Karpas-422 (cell line): ENCODE results near the gene ETV3. TPM values are rescaled to one million over a fixed set of nuclear protein-coding genes. Genes with fewer than 3 reads are reported as not detected.

ENCODE experiments used
- DNase-seq: peaks from one replicate; pipeline ENCODE4 v3.0.0-alpha.2; 2015
- H2AFZ ChIP-seq: fragments of 200-600 bp; sonication (generic); 2 replicates; pipeline ENCODE4 v1.6.1; 2014; ENCODE audit warnings: antibody characterized with exemption, low read length, mixed read lengths
- H3K27ac ChIP-seq: fragments of 200-600 bp; sonication (generic); 2 replicates; pipeline ENCODE4 v1.5.1; 2014; ENCODE audit warnings: mild to moderate bottlenecking, low read length, moderate library complexity
- H3K27me3 ChIP-seq: fragments of 200-600 bp; sonication (generic); 2 replicates; pipeline ENCODE4 v1.6.1; 2014; ENCODE audit warnings: low read length, mixed read lengths
- H3K36me3 ChIP-seq: fragments of 200-600 bp; sonication (generic); 2 replicates; pipeline ENCODE4 v1.6.1; 2014; ENCODE audit warnings: low read length, mixed read lengths; ENCODE audit not compliant: insufficient read depth
- H3K4me1 ChIP-seq: fragments of 200-600 bp; sonication (generic); 2 replicates; pipeline ENCODE4 v1.6.1; 2014; ENCODE audit warnings: mild to moderate bottlenecking, low read length, mixed read lengths
- H3K4me2 ChIP-seq: fragments of 200-600 bp; sonication (generic); 2 replicates; pipeline ENCODE4 v1.6.1; 2014; ENCODE audit warnings: low read length, low read depth, mild to moderate bottlenecking; ENCODE audit not compliant: poor library complexity, severe bottlenecking
- H3K4me3 ChIP-seq: fragments of 200-600 bp; sonication (generic); 2 replicates; pipeline ENCODE4 v1.5.1; 2014; ENCODE audit warnings: mild to moderate bottlenecking, antibody characterized with exemption, low read length, mixed read lengths
- H3K79me2 ChIP-seq: fragments of 200-600 bp; sonication (generic); 2 replicates; pipeline ENCODE4 v1.6.1; 2014; ENCODE audit warnings: mild to moderate bottlenecking, low read length, mixed read lengths
- H3K9ac ChIP-seq: fragments of 200-600 bp; sonication (generic); 2 replicates; pipeline ENCODE4 v1.6.0; 2014; ENCODE audit warnings: low read length
- H3K9me2 ChIP-seq: fragments of 200-600 bp; sonication (generic), shearing (Covaris generic); replicated peaks from 2 replicates; pipeline ENCODE4 v1.6.0; 2014; ENCODE audit warnings: mild to moderate bottlenecking, low read length, moderate library complexity; ENCODE audit not compliant: insufficient read depth
- H3K9me3 ChIP-seq: fragments of 300-700, 200-600 bp; sonication (generic); 2 replicates; pipeline ENCODE4 v1.6.1; 2014; ENCODE audit warnings: low read length, mixed read lengths
- H4K20me1 ChIP-seq: fragments of 200-600 bp; sonication (generic); 2 replicates; pipeline ENCODE4 v1.6.1; 2014; ENCODE audit warnings: mild to moderate bottlenecking, antibody characterized with exemption, low read length, low read depth; ENCODE audit not compliant: insufficient read depth
- total RNA-seq: library from RNA; depleted of rRNA; stranded (reverse); fragments of >200 nt; shearing (Covaris generic); gene quantifications from 2 replicates; pipeline ENCODE4 v1.2.3, GENCODE V29; 2014; ENCODE audit warnings: low replicate concordance

Gene ETV3
- total RNA-seq, 1 experiment from 2014 or later, result 12.3 TPM

DNA sequence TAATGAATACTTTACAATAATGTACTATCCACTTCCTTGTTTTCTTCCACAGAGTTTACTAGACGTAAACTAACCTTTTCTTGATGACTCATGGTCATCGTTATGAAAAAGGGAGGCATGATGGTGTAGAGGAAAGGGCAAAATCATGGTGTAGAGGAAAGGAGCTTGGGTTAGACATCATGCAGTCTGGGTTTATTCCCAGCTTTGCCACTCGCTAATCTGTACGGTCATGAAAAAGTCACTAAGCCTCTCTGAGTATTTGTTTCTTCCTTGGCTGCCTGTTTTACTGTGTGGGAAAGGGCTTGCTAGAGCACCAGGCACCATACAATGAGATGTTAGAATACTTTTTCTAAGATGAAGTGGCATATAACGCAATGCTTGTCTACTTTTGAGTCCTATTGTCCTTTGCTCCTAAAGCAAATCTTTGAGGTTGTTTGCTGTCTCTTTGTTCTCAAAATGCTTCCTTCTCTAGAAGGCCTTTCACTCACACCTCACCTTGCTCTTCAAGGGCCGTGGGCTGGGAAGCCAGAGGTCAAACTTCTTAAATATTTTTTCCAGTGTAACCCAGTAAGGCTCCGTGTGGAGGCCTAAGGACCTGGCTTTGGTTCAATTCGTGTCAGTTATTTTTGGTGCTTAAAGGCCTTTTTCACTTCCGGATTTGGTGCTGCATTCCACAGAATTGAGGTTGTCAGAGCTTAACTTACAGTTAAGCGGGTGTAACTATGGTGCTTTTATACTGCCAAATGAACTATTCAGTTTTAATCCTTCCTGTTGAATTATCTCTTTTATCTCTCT lies 9.9 kb upstream of the ETV3 start:
- Histone ChIP-seq H2AFZ (peak overlapping the region; percentile 92), H3K4me3 (no peak overlapping the region), H3K27ac (no peak overlapping the region), H3K4me1 (peaks cover 7% of the 10 kb centered on the region), H3K9me3 (no peaks in the 10 kb centered on the region), H3K36me3 (no peaks in the 10 kb centered on the region), H3K79me2 (no peaks in the 10 kb centered on the region), H3K4me2 (no peak overlapping the region), H4K20me1 (no peaks in the 10 kb centered on the region), H3K9ac (no peak overlapping the region), H3K9me2 (no peaks in the 10 kb centered on the region), H3K27me3 (no peaks in the 10 kb centered on the region)
- no peak for DNase-seq

DNA sequence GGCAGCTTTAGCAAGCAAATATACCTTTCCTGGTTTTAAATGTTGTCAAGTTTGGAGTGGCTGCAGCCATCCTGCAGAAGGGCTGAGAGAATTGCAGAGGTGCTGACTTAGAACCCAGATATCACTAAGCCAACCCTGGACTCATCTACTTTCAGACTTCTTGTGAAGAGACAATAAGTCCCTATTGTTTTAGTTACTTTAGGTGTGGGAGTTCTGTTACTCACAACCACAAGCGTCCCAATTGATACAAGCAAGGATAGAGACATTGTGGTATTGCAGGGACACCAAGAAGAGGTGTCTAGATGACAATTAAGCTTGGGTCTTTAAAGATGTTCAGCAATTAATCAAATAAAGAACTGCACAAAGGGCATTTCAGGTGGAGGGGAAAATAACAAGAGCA lies 8.8 kb upstream of the ETV3 start:
- Histone ChIP-seq H3K9me3 (no peaks in the 10 kb centered on the region), H3K79me2 (no peaks in the 10 kb centered on the region), H3K9ac (no peak overlapping the region), H3K4me1 (peaks cover 7% of the 10 kb centered on the region), H3K9me2 (no peaks in the 10 kb centered on the region), H2AFZ (no peak overlapping the region), H4K20me1 (no peaks in the 10 kb centered on the region), H3K4me2 (no peak overlapping the region), H3K36me3 (no peaks in the 10 kb centered on the region), H3K27me3 (no peaks in the 10 kb centered on the region), H3K27ac (no peak overlapping the region), H3K4me3 (no peak overlapping the region)
- DNase-seq, result no peak

- Histone ChIP-seq H2AFZ (no peak overlapping the region), H3K79me2 (no peaks in the 10 kb centered on the region), H3K4me2 (no peak overlapping the region), H3K27ac (no peak overlapping the region), H4K20me1 (no peaks in the 10 kb centered on the region), H3K4me1 (peaks cover 7% of the 10 kb centered on the region), H3K4me3 (no peak overlapping the region), H3K9ac (no peak overlapping the region), H3K9me2 (no peaks in the 10 kb centered on the region), H3K36me3 (no peaks in the 10 kb centered on the region), H3K9me3 (no peaks in the 10 kb centered on the region), H3K27me3 (no peaks in the 10 kb centered on the region)
- DNase-seq, result no peak
These were observed 8.0 kb upstream of the ETV3 start for GRCh38 chr1:157146244-157146643.

DNA sequence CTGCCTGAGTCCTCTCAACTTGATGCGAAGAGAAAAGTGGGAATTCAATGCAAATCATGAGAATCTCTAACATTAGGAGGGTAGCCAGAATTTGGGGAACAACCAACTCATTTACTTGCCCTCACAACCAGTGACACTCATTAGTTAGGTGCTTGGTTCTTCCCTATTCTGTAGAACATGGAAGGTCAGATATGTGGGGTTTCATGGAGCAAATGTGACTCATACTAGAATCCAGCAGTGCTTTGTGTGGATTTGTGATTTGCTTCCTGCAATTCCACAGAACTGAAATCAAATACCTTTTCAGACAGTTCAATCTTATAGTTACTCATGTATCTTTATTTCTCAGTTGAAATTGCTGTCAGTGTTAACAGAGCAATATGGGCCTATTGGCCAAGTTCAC lies 6.9 kb upstream of the ETV3 start:
- H3K9me2 ChIP-seq, result no peaks in the 10 kb centered on the region

GRCh38 chr1:157144509-157144908 lies 6.3 kb upstream of the ETV3 start:
- no peaks in the 10 kb centered on the region for H4K20me1 ChIP-seq

More for the DNA sequence above, 6.9 kb upstream of the ETV3 start:
- H3K9ac ChIP-seq, result no peak overlapping the region
- H2AFZ ChIP-seq, result no peak overlapping the region
- H3K4me2 ChIP-seq, result no peak overlapping the region
- no peaks in the 10 kb centered on the region for H3K9me3 ChIP-seq
- no peaks in the 10 kb centered on the region for H3K27me3 ChIP-seq
- H3K4me3 ChIP-seq, result no peak overlapping the region
- no peak overlapping the region for H3K27ac ChIP-seq
- no peak for DNase-seq
- H3K79me2 ChIP-seq, result no peaks in the 10 kb centered on the region
- no peaks in the 10 kb centered on the region for H4K20me1 ChIP-seq
- H3K4me1 ChIP-seq, result peaks cover 7% of the 10 kb centered on the region
- no peaks in the 10 kb centered on the region for H3K36me3 ChIP-seq

GRCh38 chr1:157142765-157143423 lies 4.7 kb upstream of the ETV3 start:
- DNase-seq, result no peak
- Histone ChIP-seq H3K79me2 (no peaks in the 10 kb centered on the region), H3K27me3 (no peaks in the 10 kb centered on the region), H3K4me2 (no peak overlapping the region), H3K9me3 (no peaks in the 10 kb centered on the region), H3K27ac (no peak overlapping the region), H4K20me1 (no peaks in the 10 kb centered on the region), H3K9ac (no peak overlapping the region), H3K9me2 (no peaks in the 10 kb centered on the region), H3K4me1 (peaks cover 8% of the 10 kb centered on the region), H3K36me3 (no peaks in the 10 kb centered on the region), H3K4me3 (no peak overlapping the region), H2AFZ (no peak overlapping the region)

More at GRCh38 chr1:157144509-157144908, 6.3 kb upstream of the ETV3 start:
- no peak overlapping the region for H3K4me2 ChIP-seq
- no peaks in the 10 kb centered on the region for H3K79me2 ChIP-seq
- H3K9ac ChIP-seq, result no peak overlapping the region
- H3K4me3 ChIP-seq, result no peak overlapping the region
- H2AFZ ChIP-seq, result no peak overlapping the region
- no peak overlapping the region for H3K27ac ChIP-seq
- no peaks in the 10 kb centered on the region for H3K9me2 ChIP-seq
- H3K9me3 ChIP-seq, result no peaks in the 10 kb centered on the region
- peaks cover 7% of the 10 kb centered on the region for H3K4me1 ChIP-seq
- no peaks in the 10 kb centered on the region for H3K27me3 ChIP-seq
- DNase-seq, result no peak
- no peaks in the 10 kb centered on the region for H3K36me3 ChIP-seq

GRCh38 chr1:157142201-157142600 lies 4.0 kb upstream of the ETV3 start:
- H3K27me3 ChIP-seq, result no peaks in the 10 kb centered on the region
- no peaks in the 10 kb centered on the region for H3K36me3 ChIP-seq
- no peak overlapping the region for H3K27ac ChIP-seq
- H3K4me2 ChIP-seq, result no peak overlapping the region
- no peak overlapping the region for H2AFZ ChIP-seq
- no peaks in the 10 kb centered on the region for H3K9me2 ChIP-seq
- no peaks in the 10 kb centered on the region for H3K9me3 ChIP-seq
- peaks cover under 1% of the 10 kb centered on the region; the same call in 1 of the 2 replicates for H4K20me1 ChIP-seq
- H3K9ac ChIP-seq, result no peak overlapping the region
- H3K4me1 ChIP-seq, result peaks cover 8% of the 10 kb centered on the region
- H3K79me2 ChIP-seq, result peaks cover 6% of the 10 kb centered on the region
- no peak for DNase-seq
- no peak overlapping the region for H3K4me3 ChIP-seq

- Histone ChIP-seq H3K36me3 (no peaks in the 10 kb centered on the region; the same call in 1 of the 2 replicates), H3K9me3 (no peaks in the 10 kb centered on the region), H3K27ac (no peak overlapping the region), H3K4me2 (no peak overlapping the region), H3K4me1 (peaks cover 16% of the 10 kb centered on the region), H3K27me3 (no peaks in the 10 kb centered on the region), H3K79me2 (peaks cover 15% of the 10 kb centered on the region), H4K20me1 (peaks cover 9% of the 10 kb centered on the region), H3K9ac (no peak overlapping the region), H2AFZ (no peak overlapping the region), H3K9me2 (no peaks in the 10 kb centered on the region), H3K4me3 (no peak overlapping the region)
- DNase-seq, result no peak
These were observed 3.1 kb upstream of the ETV3 start for GRCh38 chr1:157141212-157141855.
